OCI-LY1 (cell line): ENCODE measurements around the gene BCAR1.

Source experiments
- H2AFZ ChIP-seq: fragments of 200-600 bp; sonication (generic), shearing (Covaris generic); 2 replicates; pipeline ENCODE4 v1.6.0; 2014; ENCODE audit warnings: antibody characterized with exemption, mild to moderate bottlenecking, low read length
- H3F3A ChIP-seq: fragments of 200-600 bp; sonication (generic), shearing (Covaris generic); 2 replicates; pipeline ENCODE4 v1.6.0; 2014; ENCODE audit warnings: mild to moderate bottlenecking, antibody characterized with exemption, low read length, moderate library complexity; ENCODE audit not compliant: insufficient read depth
- H3K27ac ChIP-seq: fragments of 200-600 bp; sonication (generic); 2 replicates; pipeline ENCODE4 v1.5.1; 2014; ENCODE audit warnings: low read length, mixed run types, mild to moderate bottlenecking, low read depth; ENCODE audit not compliant: poor library complexity, severe bottlenecking
- H3K27me3 ChIP-seq: fragments of 200-600 bp; sonication (generic); 2 replicates; pipeline ENCODE4 v1.6.0; 2014; ENCODE audit warnings: antibody characterized with exemption, mild to moderate bottlenecking, low read length, moderate library complexity; ENCODE audit not compliant: insufficient read depth
- H3K36me3 ChIP-seq: fragments of 200-600 bp; sonication (generic); 2 replicates; pipeline ENCODE4 v1.6.1; 2014; ENCODE audit warnings: mild to moderate bottlenecking, antibody characterized with exemption, low read length, moderate library complexity, mixed read lengths; ENCODE audit not compliant: insufficient read depth
- H3K4me1 ChIP-seq: fragments of 200-600 bp; sonication (generic); 2 replicates; pipeline ENCODE4 v1.5.1; 2014; ENCODE audit warnings: mild to moderate bottlenecking, low read length, moderate library complexity; ENCODE audit not compliant: insufficient read depth, severe bottlenecking
- H3K4me2 ChIP-seq: fragments of 200-600 bp; sonication (generic), shearing (Covaris generic); 2 replicates; pipeline ENCODE4 v1.6.1; 2014; ENCODE audit warnings: low read length
- H3K4me3 ChIP-seq: fragments of 200-600 bp; sonication (generic); 2 replicates; pipeline ENCODE4 v1.5.1; 2014; ENCODE audit warnings: low read length, low read depth, mild to moderate bottlenecking, mixed read lengths; ENCODE audit not compliant: poor library complexity, severe bottlenecking
- H3K79me2 ChIP-seq: fragments of 200-600 bp; shearing (Covaris generic); 2 replicates; pipeline ENCODE4 v1.6.1; 2016; ENCODE audit warnings: mixed run types, low read length, mixed read lengths; ENCODE audit not compliant: insufficient read depth
- H3K9ac ChIP-seq: fragments of 200-600 bp; sonication (generic), shearing (Covaris generic); 2 replicates; pipeline ENCODE4 v1.6.1; 2014; ENCODE audit warnings: mild to moderate bottlenecking, low read length, mixed read lengths
- H3K9me2 ChIP-seq: fragments of 200-600 bp; sonication (generic), shearing (Covaris generic); 2 replicates; pipeline ENCODE4 v1.6.1; 2014; ENCODE audit warnings: low read depth, mild to moderate bottlenecking, low read length, mixed read lengths
- H3K9me3 ChIP-seq: fragments of 200-600 bp; shearing (Covaris generic); 2 replicates; pipeline ENCODE4 v1.6.1; 2014; ENCODE audit warnings: low read length, mixed read lengths
- H4K20me1 ChIP-seq: fragments of 200-600 bp; sonication (generic), shearing (Covaris generic); 2 replicates; pipeline ENCODE4 v1.6.0; 2016; ENCODE audit warnings: mild to moderate bottlenecking, low read length; ENCODE audit not compliant: insufficient read depth
- CTCF ChIP-seq: fragments of 200-600 bp; sonication (generic), shearing (Covaris generic); IDR thresholded peaks from 2 replicates; pipeline ENCODE4 v1.5.1; 2017; ENCODE audit warnings: mild to moderate bottlenecking, antibody characterized with exemption, low read length, moderate library complexity, mixed read lengths
- EZH2 ChIP-seq: fragments of 200-600 bp; sonication (generic), shearing (Covaris generic); IDR thresholded peaks from 2 replicates; pipeline ENCODE4 v1.8.0; 2017; ENCODE audit warnings: borderline replicate concordance, mixed run types, mild to moderate bottlenecking, antibody characterized with exemption, low read length, moderate library complexity, mixed read lengths

The BCAR1 gene

DNA sequence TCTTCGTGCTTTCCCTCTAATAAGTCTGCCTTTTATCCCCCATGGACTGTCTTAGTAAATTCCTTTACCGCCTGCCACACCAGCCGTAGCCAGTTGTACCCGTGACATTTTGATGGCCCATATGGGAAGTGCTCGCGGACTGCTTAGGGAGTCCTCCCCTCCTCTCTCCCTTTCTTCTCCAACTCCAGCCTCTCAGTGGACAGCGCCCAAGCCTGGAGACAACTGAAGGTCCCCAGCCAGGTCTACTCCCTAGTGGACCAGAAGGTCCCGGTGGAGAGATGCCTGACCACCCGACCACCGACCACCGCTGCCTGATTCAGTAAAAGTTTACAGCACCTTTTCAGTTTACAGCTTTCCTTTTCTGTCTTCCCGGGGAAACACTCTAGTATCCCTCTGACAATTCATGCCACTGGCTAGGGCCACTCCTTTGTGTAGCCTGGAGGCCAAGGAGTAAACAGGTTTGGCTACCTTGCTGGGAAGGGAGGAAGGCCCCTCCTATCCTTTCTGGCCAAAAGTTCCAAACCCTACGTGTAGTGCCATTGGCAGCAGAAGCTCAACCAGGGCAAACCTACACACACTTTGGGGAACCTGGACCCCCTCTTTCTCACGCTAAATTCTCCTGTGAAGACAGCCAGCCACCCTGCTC is 62.5 kb downstream of the BCAR1 start:
- H3K79me2 ChIP-seq = no peaks in the 10 kb centered on the region
- no peak overlapping the region for H3K27ac ChIP-seq
- H3K4me2 ChIP-seq = no peak overlapping the region
- H4K20me1 ChIP-seq = no peaks in the 10 kb centered on the region
- TF ChIP-seq EZH2 = no peak
- TF ChIP-seq CTCF = no peak
- H2AFZ ChIP-seq = no peak overlapping the region
- peaks cover 4% of the 10 kb centered on the region; the same call in 1 of the 2 replicates for H3K27me3 ChIP-seq
- H3K4me1 ChIP-seq = no peaks in the 10 kb centered on the region
- H3K9me2 ChIP-seq = no peaks in the 10 kb centered on the region
- H3K4me3 ChIP-seq = no peak overlapping the region
- no peak overlapping the region for H3K9ac ChIP-seq
- H3K36me3 ChIP-seq = no peaks in the 10 kb centered on the region
- no peaks in the 10 kb centered on the region for H3F3A ChIP-seq
- no peaks in the 10 kb centered on the region for H3K9me3 ChIP-seq

DNA sequence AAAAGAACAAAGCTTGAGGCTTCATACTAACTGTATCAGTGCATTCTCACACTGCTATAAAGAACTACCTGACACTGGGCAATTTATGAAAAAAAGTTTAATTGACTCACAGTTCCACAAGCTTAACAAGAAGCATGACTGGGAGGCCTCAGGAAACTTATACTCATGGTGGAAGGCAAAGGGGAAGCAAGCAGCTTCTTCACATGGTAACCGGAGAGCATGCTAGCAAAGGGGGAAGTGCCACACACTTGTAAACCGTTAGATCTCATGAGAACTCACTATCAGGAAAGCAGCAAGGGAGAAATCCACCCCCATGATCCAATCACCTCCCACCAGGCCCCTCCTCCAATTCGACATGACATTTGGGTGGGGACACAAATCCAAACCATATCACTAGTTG is 69.8 kb downstream of the BCAR1 start:
- Histone ChIP-seq H3F3A (no peaks in the 10 kb centered on the region), H3K9me2 (no peaks in the 10 kb centered on the region), H3K4me3 (no peak overlapping the region), H3K36me3 (no peaks in the 10 kb centered on the region), H3K9ac (no peak overlapping the region), H3K9me3 (peaks cover 5% of the 10 kb centered on the region; the same call in 1 of the 2 replicates), H3K27ac (no peak overlapping the region), H3K4me1 (no peaks in the 10 kb centered on the region), H3K4me2 (no peak overlapping the region), H3K27me3 (no peaks in the 10 kb centered on the region), H4K20me1 (no peaks in the 10 kb centered on the region), H3K79me2 (no peaks in the 10 kb centered on the region), H2AFZ (no peak overlapping the region)
- TF ChIP-seq CTCF = no peak
- TF ChIP-seq EZH2 = no peak

DNA sequence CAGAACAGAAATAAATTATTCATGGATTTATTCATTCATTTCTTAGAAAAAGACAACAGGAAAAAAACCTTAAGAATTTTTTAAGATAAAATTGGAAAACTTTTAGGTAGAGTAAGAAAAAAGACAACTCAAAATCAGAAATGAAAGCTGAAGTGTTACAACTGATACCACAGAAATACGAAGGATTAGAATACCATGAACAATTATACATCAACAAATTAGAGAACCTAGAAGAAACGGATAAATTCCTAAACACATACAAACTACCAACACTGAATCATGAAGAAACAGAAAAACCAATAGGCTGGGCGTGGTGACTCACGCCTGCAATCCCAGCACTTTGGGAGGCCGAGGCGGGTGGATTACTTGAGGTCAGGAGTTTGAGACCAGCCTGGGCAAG is 72.2 kb downstream of the BCAR1 start:
- Histone ChIP-seq H3K9ac (no peak overlapping the region), H3K27ac (no peak overlapping the region), H3F3A (no peaks in the 10 kb centered on the region), H3K4me1 (no peaks in the 10 kb centered on the region), H3K9me3 (peaks cover 7% of the 10 kb centered on the region), H3K36me3 (no peaks in the 10 kb centered on the region), H3K79me2 (no peaks in the 10 kb centered on the region), H3K9me2 (no peaks in the 10 kb centered on the region), H3K27me3 (no peaks in the 10 kb centered on the region), H2AFZ (no peak overlapping the region), H4K20me1 (no peaks in the 10 kb centered on the region), H3K4me3 (no peak overlapping the region), H3K4me2 (no peak overlapping the region)
- TF ChIP-seq EZH2 (no peak), CTCF (no peak)
